HG03571 (cell line): ENCODE data around the gene TLE4.

Experiments used
- ATAC-seq: cut with Tn5 transposase; IDR thresholded peaks from one replicate; pipeline ENCODE4 v1.9.1; 2021; ENCODE audit not compliant: unreplicated experiment

Gene TLE4

DNA sequence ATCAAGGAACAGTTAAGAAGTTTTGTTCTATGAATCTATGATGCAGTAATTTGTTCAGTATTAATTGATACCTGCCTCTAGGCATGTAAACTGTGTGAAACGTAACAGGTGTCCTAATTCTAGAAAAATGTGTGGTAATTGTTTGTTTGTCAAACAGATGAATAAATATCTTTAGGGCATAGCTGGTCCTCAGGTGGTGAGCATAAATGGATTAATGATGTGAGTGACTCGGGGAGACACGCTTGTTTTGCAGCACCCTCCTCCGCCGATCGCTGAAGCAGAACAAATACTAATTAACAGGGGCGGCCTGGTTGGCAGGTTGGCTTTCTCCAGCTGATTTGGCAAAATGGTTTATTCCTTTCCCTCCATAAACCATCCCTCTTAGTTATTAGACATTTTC is 88.8 kb downstream of the TLE4 start:
- ATAC-seq: no peak

DNA sequence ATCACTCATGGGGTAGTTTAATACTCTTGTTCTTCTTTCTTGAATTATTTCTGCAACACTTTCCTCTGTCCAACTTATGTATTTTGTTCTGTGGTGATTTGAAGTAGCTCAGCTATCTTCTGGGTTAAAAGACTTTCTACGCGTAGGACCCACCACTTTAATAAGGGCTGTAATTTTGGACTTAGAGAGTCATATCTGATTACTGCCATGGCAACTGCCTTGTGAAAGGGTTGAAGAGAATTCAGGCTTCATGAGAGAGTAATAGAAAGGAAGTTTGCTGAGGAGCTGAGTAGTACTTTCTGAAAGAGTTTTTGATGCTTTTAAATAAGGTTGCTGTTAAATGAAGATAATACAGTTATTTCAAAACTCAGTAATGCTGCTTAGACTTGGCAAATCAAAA is 89.5 kb downstream of the TLE4 start:
- no peak for ATAC-seq

DNA sequence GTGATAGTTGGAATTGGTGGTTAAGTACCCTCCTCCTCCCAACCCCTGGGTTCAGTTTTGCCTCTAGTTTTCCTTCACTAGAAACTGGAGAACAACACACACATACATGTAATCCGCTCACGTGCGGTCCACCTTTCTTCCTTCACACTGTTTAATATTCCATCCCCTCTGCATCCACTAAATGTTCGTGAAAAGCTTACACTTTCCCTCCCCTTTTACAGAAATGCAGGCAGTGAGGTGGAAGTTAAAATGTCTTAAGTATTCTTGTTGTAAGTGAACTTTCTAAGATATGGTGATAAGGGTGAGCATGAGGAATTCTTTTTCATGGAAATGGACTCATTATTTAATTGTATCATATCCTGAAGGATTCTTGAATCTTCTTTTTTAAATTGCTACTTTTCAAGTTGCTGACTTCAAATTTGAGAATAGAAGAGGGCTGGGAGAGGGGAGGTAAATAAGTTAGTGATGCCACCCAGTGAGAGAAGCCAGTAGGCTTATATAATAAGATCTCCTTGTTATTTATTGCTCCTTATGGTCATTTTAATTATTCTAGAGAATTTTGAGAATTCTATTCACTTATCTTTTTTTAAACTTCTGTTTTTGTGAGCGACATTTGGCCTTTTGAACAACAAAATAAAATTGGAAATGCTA is 90.2 kb downstream of the TLE4 start:
- no peak for ATAC-seq

DNA sequence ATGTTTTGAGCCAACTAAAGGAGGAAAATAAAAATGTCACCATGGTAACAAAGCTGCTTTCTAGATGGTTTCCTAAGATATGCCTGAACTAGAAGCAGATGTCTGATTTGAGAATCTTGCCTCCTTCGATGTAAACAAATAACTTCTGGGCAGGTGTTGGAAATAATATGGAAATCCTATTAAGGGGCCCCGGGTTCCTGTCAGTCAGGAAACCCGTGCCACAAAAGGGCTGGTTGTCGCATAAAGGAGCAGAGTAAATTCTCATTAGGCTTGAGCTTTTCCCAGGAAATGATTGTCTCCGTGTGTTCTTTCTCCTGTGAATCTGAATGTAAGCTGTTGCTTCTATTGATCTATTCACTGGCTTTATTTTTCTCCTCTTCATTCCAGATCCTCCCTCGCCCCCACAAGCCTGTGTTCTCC is 90.8 kb downstream of the TLE4 start:
- ATAC-seq: no peak

DNA sequence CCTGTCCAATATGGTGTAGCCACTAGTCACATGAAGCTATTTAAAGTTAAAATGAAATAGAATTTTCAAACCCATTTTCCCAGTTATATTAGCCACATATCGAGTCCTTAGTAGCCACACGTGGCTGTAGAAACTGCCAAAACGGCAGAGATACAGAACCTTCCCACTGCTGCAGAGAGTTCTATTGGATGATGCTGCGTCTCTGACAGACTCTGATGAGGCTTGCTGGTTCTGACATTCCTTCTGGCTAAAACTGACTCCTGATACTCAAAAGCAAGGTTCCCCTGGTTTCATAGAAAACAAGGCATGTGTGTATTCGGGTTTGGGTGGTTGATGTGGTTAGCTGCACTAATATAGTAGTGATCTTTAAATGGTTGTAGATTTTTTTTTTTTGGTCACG is 91.5 kb downstream of the TLE4 start:
- no peak for ATAC-seq

DNA sequence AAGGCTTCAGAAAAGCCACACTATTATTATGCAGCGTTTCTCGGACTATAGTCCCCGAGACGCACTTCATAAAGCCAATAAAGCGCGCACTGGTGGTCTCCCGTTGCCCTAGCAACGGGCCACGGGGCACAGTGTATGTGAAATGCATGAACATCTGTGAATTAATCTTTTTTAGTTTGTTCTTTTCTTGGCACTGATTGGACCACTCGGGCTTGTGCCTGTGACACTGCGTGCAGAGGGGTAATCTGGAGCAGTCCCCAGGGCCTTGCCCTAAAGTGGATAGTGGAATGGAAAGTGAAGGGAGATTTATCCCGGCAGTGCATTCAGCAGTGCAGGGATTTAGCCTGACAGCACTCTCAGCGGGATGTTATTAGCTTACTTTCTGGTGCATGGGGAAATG is 92.1 kb downstream of the TLE4 start:
- ATAC-seq: no peak

DNA sequence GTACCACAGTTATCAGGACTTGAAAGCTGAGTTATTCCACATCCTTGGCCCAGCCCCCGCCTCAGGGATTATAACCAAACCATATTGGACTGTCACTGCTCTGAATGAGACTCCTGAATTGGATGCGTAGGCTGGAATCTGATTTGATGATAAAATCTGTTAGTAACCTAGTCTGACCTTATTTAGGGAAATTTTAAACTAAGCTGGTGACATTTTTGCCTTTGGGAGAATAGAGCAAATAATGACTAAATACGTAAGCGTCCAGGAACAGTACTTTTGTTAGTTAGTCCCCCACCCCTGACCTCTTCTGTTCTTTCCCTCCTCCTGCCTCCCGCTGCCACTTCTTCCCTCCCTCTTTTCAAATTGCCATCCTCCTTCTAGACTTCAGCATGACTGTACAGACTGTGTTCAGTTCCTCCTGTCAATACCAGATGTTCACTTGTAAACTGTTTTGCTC is 92.6 kb downstream of the TLE4 start:
- ATAC-seq: no peak

DNA sequence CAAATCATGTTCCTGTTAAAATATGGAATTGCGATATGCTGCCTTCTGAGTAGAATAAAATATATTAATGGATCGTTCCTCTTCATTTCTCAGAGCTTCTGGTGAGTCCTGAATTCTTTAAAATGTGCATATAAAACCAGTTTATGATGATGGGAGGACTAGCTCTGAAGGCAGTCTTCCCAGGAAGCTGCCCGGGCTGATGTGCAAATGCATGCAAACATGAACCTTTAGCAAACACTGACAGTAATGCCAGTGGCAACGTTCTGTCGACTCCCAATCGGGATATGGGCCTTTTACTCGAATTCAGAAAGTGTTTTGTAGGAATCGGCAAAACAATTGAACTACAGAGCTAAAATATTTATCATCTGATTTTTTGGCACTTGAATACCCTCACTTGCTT is 93.6 kb downstream of the TLE4 start:
- no peak for ATAC-seq

DNA sequence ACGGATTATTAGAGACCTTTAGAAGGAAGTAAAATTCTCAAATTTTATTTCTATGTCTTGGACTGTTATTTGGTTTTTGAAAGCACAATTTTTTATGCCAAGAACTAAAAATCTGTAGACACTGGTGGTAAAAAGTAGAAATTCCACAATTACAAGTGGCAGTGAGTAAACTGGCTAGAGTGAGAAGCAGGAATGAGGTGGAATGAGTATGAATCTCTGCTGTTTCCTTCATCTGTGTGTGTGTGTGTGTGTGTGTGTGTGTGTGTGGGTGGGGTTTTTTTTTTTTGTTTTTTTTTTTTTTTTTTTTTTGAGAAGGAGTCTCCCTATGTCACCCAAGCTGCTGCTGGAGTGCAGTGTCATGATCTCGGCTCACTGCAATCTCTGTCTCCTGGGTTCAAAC is 94.2 kb downstream of the TLE4 start:
- ATAC-seq: no peak

DNA sequence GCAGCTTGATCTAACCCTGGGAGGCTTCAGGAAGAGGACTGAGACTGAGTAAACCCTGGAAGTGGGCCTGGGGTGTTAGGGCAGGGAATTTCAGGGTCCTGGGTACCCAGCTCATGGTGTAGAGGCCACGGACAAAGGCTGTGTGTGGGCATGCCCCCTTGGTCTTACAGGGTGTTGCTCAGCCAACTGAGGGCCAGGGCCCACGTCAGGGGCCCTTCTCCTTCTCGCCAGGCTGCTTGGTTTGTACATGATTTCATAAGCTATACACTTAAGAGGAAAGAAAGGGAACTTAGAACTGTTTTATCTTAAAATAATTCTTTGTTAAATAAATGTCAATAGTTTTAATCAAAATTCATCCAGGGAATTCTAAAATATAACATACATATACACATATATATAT is 95.4 kb downstream of the TLE4 start:
- no peak for ATAC-seq

DNA sequence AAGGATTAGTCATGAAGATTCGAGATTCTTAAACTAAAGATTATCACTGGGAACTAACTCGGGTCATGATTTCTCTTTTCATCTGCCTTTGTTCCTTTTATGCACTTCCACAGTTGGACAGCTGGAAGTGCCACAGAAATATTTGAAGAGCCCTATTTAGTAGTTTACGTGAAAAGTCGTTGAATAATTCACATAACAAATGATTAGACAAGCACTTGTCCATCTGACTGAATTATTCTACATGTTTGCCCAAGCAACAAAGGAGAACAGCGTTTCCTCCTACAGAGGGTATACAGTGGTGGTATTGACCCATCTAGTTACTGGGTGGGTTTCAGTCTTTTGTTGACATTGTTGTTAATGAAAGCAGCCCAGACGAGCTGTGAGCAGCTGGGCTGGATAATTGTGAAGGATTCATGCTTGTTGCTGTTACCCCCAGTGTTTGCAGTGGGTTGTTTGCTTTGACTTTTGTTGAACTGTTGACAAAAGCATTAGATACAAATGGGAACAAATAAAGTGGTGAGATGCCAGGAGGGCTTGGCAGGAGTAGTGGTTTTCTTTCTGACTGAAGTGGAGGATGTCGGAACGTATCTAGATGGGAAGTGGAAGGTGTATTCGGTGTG is 96.2 kb downstream of the TLE4 start:
- ATAC-seq: no peak

DNA sequence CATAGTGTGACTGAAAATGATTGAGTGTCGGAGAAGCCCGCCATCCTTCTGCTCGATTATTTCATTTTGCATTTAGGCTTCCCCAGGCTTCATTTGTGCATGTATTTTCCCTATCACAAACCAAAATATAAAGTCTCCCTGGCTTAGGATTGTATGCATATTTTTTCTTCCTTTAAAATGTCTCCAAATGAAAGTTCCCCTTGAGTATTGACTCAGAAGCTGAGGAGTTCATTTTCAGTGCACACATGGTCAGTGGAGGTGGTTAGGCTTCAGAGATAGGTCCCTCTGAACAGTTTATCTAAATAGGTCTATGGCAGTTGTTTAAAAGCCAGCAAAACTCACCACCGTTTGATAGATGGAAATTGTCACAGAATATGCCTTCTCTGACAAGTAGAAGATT is 97.2 kb downstream of the TLE4 start:
- no peak for ATAC-seq

DNA sequence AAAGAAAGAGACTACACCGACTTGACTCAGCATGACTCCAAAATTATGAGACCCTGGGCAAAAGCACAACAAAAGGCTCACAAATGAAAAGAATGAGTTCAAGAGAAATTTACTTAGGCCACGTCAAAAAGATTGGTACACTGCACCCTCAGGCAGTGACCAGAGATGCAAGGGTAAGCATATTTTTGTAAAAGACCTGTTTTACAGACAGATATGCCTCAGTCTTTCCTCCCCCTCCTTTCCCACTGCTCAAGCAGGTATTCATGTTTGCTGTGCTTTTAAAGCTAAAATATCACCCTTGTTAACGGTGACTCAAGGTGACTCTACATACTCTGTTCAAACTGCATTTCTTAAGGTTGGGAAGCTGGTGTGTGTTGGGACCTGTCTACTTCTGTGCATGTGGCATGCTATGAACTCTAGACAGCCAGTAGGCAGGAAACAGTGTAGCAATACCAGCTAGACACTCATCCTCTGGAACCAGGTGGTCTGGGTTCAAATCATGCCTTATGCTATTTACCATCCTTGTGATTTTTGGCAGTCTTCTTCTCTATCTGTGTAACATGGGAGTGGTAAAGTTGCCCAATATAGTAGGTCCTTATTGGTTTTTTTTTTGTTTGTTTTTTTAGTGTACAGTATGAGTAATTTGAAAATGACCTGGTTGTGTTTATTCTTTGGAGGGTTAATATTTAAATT is 98.7 kb downstream of the TLE4 start:
- no peak for ATAC-seq

DNA sequence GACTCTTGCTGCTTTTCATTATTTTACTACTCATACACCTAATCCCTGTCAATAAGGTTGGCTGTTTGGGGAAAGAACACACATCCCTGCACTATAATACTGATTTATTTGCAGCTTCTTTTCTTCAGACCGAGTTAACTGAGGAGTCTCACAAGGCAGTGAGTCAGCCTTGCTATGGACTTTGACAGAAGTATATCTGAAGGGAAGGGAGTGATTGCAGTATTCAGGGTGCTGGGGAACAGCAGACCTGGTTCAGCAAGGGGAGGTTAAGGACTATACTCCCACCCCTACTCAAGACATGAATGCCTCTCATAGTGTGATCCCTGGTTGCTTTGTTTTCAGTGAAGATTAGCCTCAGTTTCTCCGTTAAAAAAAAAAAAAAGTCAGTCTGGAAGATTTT is 99.8 kb downstream of the TLE4 start:
- no peak for ATAC-seq

DNA sequence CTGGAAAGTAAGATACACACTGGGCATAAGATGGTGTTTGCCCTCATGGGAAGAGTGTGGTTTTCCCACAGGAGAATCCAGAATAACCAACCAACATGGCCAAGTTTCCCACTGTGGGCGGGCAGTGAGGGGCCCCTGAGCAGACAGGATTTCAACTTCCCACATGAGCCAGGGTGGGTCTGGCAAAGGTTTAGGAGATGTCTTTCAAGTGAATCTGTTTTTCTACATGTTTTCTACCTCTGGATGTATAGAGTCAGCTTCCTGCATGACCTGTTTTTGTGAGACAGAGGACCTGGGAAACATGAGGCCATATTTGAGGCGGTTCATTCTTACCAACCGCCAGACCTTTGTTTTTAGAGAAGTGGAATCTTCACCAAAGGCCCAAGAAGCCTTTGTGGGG is 100.5 kb downstream of the TLE4 start:
- no peak for ATAC-seq

DNA sequence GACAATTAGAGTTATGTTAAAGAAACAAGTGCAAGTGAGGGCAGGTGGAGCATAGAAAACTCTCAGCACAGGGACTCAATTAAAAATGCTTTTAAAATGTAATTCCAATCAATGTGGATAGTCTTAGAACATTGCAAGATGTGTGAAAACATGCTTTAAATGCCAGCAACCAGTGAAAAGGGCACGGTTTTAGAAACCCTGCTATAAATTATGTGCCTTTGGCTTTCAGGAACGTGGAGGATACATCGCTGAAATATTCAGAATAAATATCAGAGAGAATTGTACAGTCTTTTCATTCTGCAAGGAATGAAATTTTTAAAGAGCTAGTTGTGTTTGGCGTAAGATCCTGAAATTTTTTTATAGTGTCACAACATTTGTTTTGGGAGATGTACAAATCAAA is 101.1 kb downstream of the TLE4 start:
- ATAC-seq: no peak

DNA sequence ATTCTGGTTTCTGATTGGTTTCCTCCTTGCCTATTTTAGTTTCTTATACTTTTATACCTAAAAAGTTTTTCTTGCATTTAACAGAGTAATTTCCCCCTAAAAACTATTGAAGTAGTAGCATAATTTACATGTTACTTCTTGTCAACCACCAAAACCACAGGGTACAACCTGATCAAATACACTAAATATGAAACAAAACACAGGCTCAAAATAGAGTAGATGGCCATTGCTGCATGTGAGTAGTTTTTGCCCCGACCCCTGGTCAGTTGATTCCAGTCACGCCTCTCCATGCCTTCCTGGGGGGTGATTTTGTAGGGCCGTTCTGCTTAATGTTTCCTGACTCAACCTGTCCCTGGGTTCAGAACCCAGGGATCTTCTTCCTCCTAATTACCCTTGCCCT is 101.8 kb downstream of the TLE4 start:
- peak; percentile 88 for ATAC-seq

DNA sequence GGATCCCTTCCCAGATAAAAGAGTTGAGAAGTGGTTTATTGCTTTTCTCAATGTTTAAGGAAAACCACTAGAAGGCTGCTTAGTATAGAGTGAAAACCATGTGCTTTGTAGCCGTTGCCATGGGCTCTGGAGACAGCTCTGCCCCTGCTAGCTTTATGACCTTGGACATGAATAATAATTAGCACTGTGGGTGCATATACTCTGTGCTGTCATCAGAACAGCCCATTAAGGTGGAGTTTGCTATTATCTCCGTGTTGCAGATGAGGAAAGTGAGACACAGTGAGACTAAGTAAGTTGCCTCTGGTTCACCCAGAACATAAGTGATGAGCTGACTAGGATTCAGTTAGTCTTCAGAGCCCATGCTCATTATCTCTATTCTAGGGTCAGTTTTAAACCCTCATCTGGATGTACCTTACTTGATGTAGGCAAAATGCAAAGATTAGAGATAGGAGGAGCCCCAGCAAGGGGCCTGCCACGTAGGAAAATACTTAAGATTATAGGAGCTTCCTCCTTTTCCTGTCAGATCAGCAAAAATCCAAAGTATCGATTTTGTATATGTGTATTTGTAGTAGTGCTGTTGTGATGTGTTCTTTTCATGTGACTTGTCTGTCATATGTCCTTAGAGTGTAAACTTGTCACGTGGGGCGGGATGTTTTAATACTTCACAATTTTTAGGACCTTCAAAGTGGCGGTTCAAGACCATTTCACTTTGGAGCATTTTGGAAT is 102.5 kb downstream of the TLE4 start:
- peak; percentile 18 for ATAC-seq

DNA sequence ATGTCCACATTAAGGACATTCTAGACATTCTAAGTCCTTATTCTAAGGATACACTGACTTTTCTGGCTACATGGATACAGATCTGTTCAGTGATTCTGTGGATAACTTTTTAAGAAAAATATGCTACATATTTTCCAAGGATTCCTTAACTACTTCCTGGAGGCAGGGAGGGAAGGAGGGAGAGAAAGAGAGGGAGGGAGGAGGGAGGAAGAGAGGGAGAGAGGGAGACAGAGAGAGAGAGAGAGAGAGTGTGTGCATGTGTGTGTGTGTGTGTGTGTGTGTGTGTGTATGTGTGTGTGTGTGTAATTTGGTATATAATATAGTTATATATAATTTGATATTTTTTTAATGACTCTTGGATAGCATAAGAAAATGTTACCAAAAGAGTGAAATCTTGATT is 109.8 kb downstream of the TLE4 start:
- ATAC-seq: no peak

DNA sequence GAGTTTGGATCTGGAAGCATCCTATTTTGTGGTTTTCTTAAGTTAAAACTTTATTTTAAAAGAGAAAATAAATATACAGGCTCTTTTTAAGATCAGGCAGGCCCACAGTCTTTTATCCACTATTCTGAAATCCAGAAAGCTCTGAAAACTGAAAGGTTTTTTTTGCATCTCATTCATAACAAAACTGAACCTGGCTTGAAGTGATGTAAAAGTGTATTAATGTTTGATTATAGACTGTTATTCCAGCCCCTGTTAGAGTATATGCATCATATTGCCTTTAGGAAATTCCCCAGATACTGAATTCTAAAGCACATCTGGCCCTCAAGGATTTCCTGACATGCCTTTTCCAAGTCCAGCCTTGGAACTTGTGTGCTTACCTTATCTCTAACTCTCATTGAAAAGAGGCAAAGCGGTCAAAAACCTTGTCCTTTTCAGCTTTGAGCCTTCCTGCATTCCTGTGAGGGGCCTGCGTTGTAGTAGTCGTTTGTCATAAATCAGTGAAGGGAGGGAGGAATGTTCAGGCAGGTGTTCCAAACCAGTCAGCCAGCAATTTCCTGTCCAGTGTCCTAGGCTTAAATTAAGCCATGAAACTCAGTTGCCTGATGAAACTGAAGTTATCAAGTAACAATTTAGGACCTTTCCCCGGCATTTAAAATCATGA is 110.4 kb downstream of the TLE4 start:
- no peak for ATAC-seq

DNA sequence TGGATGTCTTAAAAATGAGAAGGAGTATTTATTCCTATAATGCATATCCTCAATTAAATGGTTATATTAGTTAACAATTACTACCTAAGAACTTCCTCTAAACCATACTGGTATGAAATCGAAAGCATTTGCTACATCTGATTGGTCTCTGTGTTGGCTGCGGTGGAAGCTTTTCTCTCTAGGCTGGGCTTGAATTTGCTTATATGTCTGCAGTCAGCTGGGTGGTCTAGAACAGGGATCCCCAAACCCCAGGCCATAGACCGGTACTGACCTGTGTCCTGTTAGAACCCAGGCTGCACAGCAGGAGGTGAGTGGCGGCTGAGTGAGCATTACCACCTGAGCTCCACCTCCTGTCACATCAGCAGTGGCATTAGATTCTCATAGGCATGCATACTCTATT is 112.3 kb downstream of the TLE4 start:
- no peak for ATAC-seq
